HG03521 (cell line): ENCODE measurements around the gene COL27A1.
"Not testable (repeated sequence)": the region's sequence is repeated elsewhere in the genome, so short reads cannot be mapped to it uniquely, and the experiment has no call there.

ENCODE experiments used
- ATAC-seq: cut with Tn5 transposase; IDR thresholded peaks from one replicate; pipeline ENCODE4 v1.9.1; 2021; ENCODE audit warnings: mild to moderate bottlenecking, moderate library complexity; ENCODE audit not compliant: unreplicated experiment

The COL27A1 gene

GRCh38 chr9:114314881-114315722 is 159.8 kb downstream of the COL27A1 start:
- no peak for ATAC-seq

DNA sequence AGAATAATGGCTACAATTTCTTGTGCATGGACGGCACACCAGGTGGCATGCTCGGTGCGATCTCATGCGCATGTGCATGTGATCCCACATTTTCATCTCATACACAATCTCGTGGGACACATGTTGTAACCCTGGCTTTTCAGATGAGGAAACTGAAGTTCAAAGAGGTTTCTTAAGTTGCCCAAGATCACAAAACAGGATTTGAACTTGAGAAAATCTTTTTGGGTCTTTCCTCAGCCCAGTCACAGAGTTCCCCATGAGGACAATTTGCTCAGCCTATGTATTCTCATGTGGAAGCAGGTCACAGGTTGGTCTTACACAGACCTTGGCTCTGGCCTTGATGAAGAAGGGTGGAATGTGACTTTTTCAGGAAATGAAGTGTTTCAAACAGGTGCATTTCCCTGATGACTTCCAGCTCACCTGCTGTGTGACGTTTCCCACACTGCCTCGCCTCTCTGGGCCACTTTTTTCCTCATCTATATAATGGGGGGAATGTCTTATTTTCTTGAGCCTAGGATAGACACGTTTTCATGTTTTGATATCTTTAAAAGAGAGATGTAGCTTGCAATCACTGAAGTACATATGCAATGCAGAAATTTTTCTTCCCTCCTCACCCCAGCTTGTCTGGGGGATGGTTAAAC is 160.5 kb downstream of the COL27A1 start:
- ATAC-seq = no peak

DNA sequence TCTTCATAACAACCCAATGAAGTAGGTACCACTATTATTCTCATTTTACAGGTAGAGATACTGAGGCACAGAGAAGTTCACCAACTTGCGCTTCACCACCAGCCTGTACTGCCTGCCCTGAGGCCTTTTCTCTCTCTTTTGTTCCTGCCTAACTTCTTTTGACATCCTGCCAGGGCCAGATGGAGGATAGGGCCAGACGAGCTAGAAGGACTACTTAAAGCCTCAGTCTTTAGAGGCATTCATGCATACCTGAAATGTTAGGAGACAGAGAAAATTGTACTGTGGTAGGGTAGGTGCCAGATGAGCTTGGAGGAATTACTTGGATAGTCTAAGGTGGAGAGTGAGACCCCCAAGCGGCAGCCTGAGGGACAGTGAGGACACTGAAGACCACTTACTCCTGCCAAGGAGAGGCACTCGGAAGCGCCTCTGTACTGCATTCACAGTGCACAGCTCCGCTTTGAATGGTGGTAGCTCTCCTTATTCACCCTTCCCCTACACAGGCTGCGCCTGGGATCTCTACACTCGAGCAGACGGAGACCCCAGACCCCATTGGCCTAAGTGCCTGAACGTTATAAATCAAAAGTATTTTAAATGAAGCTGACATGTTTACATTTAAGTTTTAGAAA is 161.4 kb downstream of the COL27A1 start:
- ATAC-seq = no peak

- no peak for ATAC-seq
Observed at GRCh38 chr9:114317665-114318357, 162.5 kb downstream of the COL27A1 start.

DNA sequence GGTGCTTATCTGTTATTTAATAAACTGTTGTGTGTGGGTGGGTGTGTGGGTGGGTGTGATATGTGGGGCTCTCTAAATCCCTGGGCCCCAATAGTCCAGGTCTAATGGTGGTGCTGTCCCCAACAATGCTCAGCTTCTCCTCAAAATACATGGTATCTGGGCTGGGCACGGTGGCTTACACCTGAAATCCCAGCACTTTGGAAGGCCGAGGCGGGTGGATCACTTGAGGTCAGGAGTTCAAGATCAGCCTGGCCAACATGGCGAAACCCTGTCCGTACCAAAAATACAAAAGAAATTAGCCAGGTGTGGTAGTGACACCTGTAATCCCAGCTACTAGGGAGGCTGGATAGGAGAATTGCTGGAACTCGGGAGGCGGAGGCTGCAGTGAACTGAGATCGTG is 163.1 kb downstream of the COL27A1 start:
- ATAC-seq = no peak

DNA sequence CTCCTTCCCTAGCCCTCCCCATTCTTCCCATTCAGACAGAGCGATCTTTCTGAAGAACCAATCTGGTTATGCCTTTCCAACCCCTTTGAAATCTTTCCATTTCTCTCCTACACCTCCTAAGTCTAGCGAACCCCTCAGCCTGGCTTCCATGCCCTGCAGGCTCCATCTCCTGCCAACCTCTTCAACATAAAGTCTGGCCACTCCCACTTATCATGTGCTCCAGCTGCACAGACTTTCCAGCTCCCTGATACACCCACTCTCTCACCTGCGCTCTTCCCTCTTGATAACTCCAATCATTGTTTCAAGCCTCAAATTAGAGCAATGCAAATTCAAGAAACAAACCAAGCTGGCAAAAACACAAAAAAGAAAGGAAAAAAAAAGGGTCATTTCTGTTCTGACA is 163.8 kb downstream of the COL27A1 start:
- ATAC-seq = no peak

DNA sequence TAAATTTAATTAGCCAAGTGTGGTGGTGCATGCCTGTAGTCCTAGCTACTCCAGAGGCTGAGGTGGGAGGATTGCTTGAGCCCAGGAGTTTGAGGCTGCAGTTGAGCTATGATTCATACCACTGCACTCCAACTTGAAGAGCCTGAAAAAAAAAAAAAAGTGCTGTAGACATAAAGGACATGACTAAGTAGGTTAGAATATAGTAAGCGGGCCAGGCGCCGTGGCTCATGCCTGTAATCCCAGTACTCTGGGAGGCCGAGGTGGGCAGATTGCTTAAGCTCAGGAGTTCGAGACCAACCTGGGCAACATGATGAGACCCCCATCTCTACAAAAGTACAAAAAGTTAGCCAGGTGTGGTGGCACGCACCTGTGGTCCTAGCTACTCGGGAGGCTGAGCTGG is 165.4 kb downstream of the COL27A1 start:
- not testable (repeated sequence) for ATAC-seq

DNA sequence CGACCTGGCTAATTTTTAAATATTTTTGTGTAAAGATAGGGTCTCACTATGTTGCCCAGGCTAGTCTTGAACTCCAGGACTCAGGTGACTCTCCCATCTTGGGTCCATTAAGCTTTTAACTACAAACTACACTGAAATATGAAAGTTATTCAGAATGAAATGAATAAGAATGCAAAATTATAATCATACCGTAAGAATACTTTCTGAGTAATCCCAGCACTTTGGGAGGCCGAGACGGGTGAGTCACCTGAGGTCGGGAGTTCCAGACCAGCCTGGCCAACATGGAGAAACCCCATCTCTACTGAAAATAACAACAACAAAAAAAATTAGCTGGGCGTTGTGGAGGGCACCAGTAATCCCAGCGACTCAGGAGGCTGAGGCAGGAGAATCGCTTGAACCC is 166.4 kb downstream of the COL27A1 start:
- ATAC-seq = no peak

DNA sequence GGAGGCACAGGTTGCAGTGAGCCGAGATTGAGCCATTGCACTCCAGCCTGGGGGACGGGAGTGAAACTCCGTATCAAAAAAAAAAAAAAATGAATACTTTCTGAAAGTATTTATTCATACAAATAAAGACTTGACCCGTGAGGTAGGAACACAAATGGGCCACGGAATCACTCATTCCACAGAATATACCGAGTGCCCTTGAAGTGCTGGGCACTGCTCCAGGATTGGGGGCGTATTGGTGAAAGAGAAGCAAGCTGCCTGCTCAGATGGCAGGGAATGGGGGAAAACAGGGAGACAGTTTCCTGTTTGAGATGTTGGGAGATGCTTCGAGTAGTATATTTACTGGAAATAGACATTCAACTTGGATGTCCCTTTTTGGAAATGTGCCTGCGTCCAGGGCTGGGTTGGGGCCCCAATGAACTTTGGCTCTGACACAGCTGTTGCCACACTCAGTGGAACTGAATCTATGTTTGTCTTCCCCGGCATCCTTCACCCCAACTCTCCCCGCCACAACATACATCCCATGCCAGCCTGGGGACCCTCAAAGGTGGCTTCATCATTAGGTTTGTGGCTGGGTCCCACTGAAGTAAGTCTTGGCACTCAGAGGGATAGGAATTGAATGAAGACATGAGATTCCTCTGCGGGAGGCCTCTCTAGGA is 167.0 kb downstream of the COL27A1 start:
- not testable (repeated sequence) for ATAC-seq

DNA sequence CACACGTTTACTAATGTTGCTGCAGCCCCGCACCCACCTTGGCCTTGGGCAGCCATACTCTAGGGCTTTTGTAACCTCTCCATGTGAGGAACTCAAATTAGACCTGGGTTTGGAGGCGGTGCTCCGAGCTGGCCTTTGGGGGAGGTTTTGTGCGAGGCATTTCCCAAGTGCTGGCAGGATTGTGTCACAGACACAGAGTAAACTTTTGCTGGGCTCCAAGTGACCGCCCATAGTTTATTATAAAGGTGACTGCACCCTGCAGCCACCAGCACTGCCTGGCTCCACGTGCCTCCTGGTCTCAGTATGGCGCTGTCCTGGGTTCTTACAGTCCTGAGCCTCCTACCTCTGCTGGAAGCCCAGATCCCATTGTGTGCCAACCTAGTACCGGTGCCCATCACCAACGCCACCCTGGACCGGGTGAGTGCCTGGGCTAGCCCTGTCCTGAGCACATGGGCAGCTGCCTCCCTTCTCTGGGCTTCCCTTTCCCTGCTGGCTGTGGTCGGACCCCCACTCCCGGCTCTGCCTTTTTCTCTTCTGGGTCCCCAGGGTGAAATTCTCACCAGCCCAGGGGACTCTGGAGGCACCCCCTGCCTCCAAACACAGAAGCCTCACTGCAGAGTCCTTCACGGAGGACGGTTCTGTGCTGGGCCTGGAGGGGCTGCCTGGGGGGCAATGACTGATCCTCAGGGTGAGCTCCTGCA is 167.6 kb downstream of the COL27A1 start, which contains the start of gene ORM1:
Gene ORM1, plus strand, starts transcription at position 268 of the 701 bp plus-strand sequence. Its CDS starts 36 bp downstream, at position 304.
- not testable (repeated sequence) for ATAC-seq

DNA sequence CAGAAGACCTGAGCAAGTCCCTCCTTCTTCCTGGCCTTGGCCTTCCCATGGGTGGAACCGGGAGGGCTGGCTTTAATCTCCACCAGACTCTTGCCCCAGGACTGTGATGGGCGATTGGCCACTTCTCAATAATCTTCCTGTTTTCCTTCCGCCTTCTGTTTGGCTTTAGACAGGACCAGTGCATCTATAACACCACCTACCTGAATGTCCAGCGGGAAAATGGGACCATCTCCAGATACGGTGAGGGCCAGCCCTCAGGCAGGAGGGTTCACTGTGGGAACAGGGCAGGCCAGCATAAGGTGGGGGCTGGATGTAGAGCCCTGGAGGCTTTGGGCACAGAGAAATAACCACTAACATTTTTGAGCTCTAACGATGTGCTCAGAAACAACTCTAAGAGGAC is 168.5 kb downstream of the COL27A1 start:
- not testable (repeated sequence) for ATAC-seq

GRCh38 chr9:114324492-114324891 is 169.2 kb downstream of the COL27A1 start:
- ATAC-seq = no peak

DNA sequence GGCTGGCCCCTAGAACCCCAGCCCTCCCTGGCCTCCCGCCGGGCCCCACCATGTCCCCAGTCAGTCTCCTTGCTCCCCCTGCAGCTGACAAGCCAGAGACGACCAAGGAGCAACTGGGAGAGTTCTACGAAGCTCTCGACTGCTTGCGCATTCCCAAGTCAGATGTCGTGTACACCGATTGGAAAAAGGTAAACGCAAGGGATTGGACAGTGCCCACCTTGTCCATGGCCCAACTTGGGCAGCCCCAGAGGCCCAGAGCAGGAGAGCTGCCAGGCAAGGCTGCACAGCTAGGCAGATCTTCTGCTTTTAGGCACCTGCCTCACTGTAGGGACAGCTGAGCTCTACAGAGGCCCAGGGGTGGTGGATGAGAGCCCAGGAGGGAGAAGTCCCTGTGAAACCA is 169.6 kb downstream of the COL27A1 start:
- not testable (repeated sequence) for ATAC-seq

DNA sequence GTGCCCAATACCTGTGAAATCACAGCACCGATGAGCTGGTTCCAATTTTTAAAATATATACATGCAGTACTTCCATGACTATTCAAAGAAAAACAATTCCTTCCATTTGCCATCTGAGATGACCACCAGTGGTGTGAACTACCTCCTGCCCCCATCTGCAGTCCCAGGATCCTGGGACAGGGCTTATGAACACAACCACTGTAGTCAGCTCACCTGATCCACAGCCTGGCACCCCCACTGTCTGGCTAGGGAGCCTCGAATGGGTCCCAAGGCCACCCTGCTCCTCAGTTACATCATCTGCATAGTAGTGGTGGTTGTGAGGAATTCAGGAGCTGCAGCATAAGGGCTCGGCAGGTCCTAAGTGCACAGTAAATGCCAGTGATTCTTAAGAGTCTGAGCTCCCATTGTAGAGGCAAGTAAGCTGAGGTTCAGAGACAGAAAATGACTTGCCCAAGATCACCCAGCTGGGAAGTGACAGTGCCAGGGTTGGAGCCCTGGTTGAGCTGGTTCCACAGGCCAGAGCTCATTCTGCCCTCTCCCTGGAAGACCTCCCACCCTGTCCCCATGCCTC is 170.4 kb downstream of the COL27A1 start:
- ATAC-seq = not testable (repeated sequence)

- ATAC-seq = no peak
Observed at GRCh38 chr9:114327749-114328148, 172.4 kb downstream of the COL27A1 start.

- not testable (repeated sequence) for ATAC-seq
Observed at GRCh38 chr9:114328357-114328820, 173.1 kb downstream of the COL27A1 start.

- ATAC-seq = not testable (repeated sequence)
Observed at GRCh38 chr9:114328937-114329624, 173.7 kb downstream of the COL27A1 start.

GRCh38 chr9:114329625-114330022 is 174.3 kb downstream of the COL27A1 start, which contains the start of gene ORM2:
Gene ORM2 (plus strand): TSS chr9:114329869. CDS start chr9:114329905, 36 bp downstream.
- ATAC-seq = not testable (repeated sequence)

- no peak for ATAC-seq
Observed at GRCh38 chr9:114330636-114331035, 175.3 kb downstream of the COL27A1 start.
